GM19351 (cell line): ENCODE data around the gene NAA40.

ENCODE experiments used
- ATAC-seq: cut with Tn5 transposase; IDR thresholded peaks from one replicate; pipeline ENCODE4 v1.9.1; 2021; ENCODE audit warnings: mild to moderate bottlenecking, moderate library complexity; ENCODE audit not compliant: unreplicated experiment

The NAA40 gene

GRCh38 chr11:63912678-63913077, 26.1 kb upstream of the NAA40 start:
- no peak for ATAC-seq

GRCh38 chr11:63913866-63914830, 24.7 kb upstream of the NAA40 start:
- no peak for ATAC-seq

- no peak for ATAC-seq
Measured at GRCh38 chr11:63914896-63915691, 23.7 kb upstream of the NAA40 start.

GRCh38 chr11:63915961-63916836, 22.6 kb upstream of the NAA40 start:
- no peak for ATAC-seq

GRCh38 chr11:63916837-63917691, 21.7 kb upstream of the NAA40 start, which contains the start of gene RCOR2:
TSS of gene RCOR2 (minus strand) at chr11:63917164. CDS start at chr11:63916456, 708 bp downstream.
- ATAC-seq: no peak

- ATAC-seq: no peak
Measured at GRCh38 chr11:63917692-63918506, 20.9 kb upstream of the NAA40 start.

GRCh38 chr11:63918507-63919191, 20.2 kb upstream of the NAA40 start:
- no peak for ATAC-seq

GRCh38 chr11:63919267-63920125, 19.3 kb upstream of the NAA40 start:
- no peak for ATAC-seq

GRCh38 chr11:63920126-63920938, 18.5 kb upstream of the NAA40 start:
- ATAC-seq: no peak

- ATAC-seq: no peak
Measured at GRCh38 chr11:63920939-63921417, 17.8 kb upstream of the NAA40 start.

- ATAC-seq: no peak
Measured at GRCh38 chr11:63922673-63923192, 16.1 kb upstream of the NAA40 start.

- no peak for ATAC-seq
Measured at GRCh38 chr11:63923319-63923718, 15.5 kb upstream of the NAA40 start.

- ATAC-seq: no peak
Measured at GRCh38 chr11:63929616-63930015, 9.2 kb upstream of the NAA40 start.

- no peak for ATAC-seq
Measured at GRCh38 chr11:63931045-63931444, 7.8 kb upstream of the NAA40 start.

- no peak for ATAC-seq
Measured at GRCh38 chr11:63931876-63932275, 6.9 kb upstream of the NAA40 start.

GRCh38 chr11:63933459-63933858, 5.3 kb upstream of the NAA40 start:
- no peak for ATAC-seq
